GM06990 (cell line): ENCODE measurements around the gene FZR1.
A peak's percentile ranks its signal among the peaks of the same experiment; 100 is the strongest.
"Not testable (repeated sequence)": the region's sequence is repeated elsewhere in the genome, so short reads cannot be mapped to it uniquely, and the experiment has no call there.

Source experiments
- DNase-seq: peaks from one replicate; pipeline ENCODE4 v3.0.0-alpha.2; 2011; ENCODE audit not compliant: insufficient read length; ENCODE audit errors: extremely low read depth
- H3K27me3 ChIP-seq: replicated peaks from 2 replicates; pipeline ENCODE4 v1.6.0; 2011; ENCODE audit warnings: low read length; ENCODE audit not compliant: control insufficient read depth, insufficient read depth
- H3K36me3 ChIP-seq: 2 replicates; pipeline ENCODE4 v1.5.1; 2011; ENCODE audit warnings: low read length; ENCODE audit not compliant: control insufficient read depth, insufficient read depth
- H3K4me3 ChIP-seq: replicated peaks from 2 replicates; pipeline ENCODE4 v1.5.1; 2011; ENCODE audit warnings: low read depth, mild to moderate bottlenecking, control low read depth, low read length
- CTCF ChIP-seq: IDR thresholded peaks from 2 replicates; pipeline ENCODE4 v1.5.1; 2011; ENCODE audit warnings: low read length, control low read depth, mild to moderate bottlenecking, inconsistent platforms; ENCODE audit not compliant: insufficient read depth, poor library complexity, severe bottlenecking

FZR1 gene

DNA sequence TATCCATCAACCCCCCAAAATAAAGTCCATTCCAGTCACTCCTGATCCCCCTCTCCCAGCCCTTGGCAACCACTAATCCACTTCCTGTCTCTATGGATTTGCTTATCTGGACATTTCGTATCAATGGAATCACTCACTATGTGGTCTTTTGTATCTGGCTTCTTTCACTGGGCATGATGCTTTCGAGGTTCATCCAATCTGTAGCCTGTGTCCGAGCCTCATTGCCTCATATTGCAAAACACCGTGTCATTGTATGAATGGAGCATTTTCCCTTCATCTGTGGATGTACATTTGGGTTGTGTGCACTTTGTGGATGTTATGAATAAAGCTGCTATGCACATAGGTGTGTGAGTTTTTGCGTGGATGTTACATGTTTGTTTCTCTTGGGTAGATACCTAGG, 1.4 kb upstream of the FZR1 start:
- no peak for DNase-seq
- H3K27me3 ChIP-seq, result no peaks in the 10 kb centered on the region
- no peak for TF ChIP-seq CTCF
- peaks cover 6% of the 10 kb centered on the region for H3K36me3 ChIP-seq
- no peak overlapping the region for H3K4me3 ChIP-seq

DNA sequence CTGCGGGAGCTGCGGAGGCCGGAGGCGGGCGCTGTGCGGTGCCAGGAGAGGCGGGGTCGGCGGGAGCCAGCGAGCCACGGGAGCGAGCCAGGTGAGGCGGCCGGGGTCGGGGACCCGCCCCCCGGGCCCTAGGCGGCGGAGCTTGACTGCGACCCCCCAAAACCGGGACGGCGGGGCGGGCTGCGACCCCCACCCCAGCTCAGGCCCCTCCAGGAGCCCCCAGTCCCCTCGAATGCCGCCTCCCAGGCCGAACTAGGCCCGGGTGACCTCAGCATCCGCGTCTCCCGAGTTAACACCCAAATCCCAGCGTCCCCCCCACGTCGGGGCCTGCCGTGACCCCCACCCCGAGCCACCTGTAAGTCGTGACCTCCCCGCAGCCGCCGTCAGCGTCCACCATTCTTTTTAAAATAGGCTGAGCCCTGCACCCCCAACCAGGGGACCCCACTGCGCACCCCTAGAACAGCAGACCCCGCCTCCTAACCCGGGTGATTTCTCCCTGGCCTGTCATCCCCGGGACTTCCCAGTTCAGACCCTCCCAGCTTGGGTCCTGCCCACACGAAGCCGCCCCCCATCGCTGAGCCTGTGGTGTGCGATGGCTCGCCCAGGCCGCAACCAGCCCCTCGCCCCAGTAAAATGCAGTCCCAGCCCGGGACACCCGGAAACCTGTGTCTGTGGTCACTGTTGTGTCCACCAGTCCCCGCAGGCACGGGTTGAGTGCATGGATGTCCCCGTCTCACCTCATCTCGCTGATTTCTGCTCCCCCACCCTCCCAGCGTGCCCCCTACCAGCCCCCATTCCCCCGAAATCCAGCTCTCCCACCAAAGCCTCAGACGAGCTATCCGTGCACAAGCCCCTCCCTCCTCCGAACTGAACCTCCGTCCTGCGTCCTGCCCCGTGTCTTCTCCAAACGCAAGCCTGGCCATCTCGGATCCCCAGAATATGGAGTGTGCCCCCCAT, 551 bp downstream of the FZR1 start:
- peak overlapping the region; percentile 75 for H3K4me3 ChIP-seq
- no peak for DNase-seq
- H3K36me3 ChIP-seq, result peaks cover 7% of the 10 kb centered on the region
- no peak for TF ChIP-seq CTCF
- no peaks in the 10 kb centered on the region for H3K27me3 ChIP-seq

DNA sequence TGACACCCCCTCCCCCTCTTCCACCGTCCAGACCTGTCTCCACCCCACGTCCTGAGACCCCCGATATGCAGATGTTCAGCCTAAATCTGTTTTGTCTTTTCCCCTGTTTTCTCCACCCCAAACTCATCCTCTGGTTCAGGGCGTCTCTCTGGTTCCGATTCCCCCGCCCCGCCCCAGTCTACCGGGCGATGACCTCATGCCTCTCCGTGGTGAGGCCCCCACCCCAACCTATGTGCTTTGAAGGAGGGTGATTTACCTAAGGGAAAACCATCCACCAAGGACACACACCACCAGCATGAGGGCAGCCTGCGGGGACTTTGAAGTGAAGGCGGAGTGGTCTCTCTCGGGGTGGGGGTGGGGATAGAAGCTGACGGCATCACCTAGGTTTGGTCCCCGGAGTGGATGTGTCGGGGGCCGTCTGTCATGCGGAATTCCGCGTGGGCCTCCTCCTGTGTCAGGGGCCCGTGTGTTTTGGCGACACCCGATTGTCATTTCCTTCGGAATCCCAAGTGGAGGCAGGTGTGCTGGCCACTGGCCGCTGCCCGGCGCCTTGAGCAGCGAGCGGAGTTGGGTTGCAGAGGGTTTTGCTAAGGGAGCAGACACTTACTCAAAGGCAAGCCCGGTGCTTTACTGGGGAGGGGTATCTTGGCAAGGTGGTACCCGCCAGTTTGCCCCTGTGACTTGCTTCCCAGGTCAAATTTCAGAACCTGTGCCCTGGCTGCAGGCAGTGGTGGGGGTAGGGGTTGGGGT, 1.4 kb downstream of the FZR1 start:
- DNase-seq, result no peak
- Histone ChIP-seq H3K27me3 (no peaks in the 10 kb centered on the region), H3K36me3 (peaks cover 7% of the 10 kb centered on the region), H3K4me3 (peak overlapping the region; percentile 75)
- no peak for TF ChIP-seq CTCF

GRCh38 chr19:3508121-3508661, 2.1 kb downstream of the FZR1 start:
- DNase-seq, H3K4me3 ChIP-seq, H3K27me3 ChIP-seq, H3K36me3 ChIP-seq: not testable (repeated sequence)

- no peak overlapping the region for H3K4me3 ChIP-seq
- no peaks in the 10 kb centered on the region for H3K27me3 ChIP-seq
These were observed 2.8 kb downstream of the FZR1 start for GRCh38 chr19:3508771-3509535.

More at GRCh38 chr19:3508771-3509535, 2.8 kb downstream of the FZR1 start:
- peaks cover 7% of the 10 kb centered on the region for H3K36me3 ChIP-seq
- TF ChIP-seq CTCF, result no peak
- DNase-seq, result no peak
